Sciatic nerve (tissue), 2 donors: ENCODE data around the gene TMEM19. TPM values are rescaled to one million over a fixed set of nuclear protein-coding genes. Genes with fewer than 3 reads are reported as not detected.

Experiments
- ATAC-seq: fragments of 200-7000 bp; cut with Tn5 transposase; one replicate; pipeline ENCODE4 v1.9.1; 2020; ENCODE audit warnings: mild to moderate bottlenecking, moderate library complexity
- DNase-seq: peaks from one replicate; pipeline ENCODE4 v3.0.0-alpha.2; 2020; ENCODE audit warnings: low spot score
- intact Hi-C: fragments of 100-400 bp; cut with DNase I; formaldehyde crosslinking; loops from one replicate; pipeline ENCODE4 v1.14.2; 2022
- total RNA-seq: library from RNA; stranded (reverse); fragmentation: NEBNext Ultra II Directional; extraction: Animal tissue kit (Norgen Biotek cat#: 25700); gene quantifications from one replicate; pipeline ENCODE4 v1.2.1, GENCODE V29; 2021
- donor health status: DM: no; HTN: no; CAD: no.
- donor health status: DM: no; HTN: no; CAD: no.

The TMEM19 gene
- total RNA-seq, 1 donor from 2014 or later = 20.7 TPM

DNA sequence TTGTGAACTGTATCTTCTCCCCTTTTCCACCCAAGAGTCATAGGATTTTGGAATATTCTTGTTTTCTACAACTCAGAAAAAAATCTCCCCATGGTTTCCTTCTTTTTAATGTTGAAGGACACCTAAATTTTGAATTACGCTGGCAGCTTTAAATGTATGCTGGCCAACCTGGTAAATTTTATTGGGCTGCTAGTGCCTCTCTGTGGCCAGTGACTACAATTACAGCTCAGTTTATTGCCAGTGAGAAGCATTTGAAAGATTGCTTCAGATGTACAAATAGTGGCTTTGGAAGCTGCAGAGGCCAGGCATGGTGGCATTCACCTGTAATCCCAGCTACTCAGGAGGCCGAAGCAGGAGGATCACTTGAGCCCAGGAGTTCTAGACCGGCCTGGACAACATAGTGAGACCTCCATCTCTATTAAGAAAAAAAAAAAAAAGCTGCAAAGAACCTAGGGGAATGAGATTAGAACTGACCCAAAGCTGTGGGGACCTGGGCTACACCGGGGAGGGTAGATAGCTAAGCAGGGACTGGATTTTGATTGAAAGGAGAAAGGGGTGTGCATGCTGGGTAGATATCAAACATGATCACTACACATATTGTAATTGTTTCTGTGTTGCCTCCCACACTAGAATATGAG, 61.2 kb downstream of the TMEM19 start:
- peak; percentile 86 for ATAC-seq
- intact Hi-C loops = loop anchor here (10.0 kb wide), 1 partner anchor 322 kb away; no protein-coding TSS in a partner anchor
- DNase-seq = no peak

DNA sequence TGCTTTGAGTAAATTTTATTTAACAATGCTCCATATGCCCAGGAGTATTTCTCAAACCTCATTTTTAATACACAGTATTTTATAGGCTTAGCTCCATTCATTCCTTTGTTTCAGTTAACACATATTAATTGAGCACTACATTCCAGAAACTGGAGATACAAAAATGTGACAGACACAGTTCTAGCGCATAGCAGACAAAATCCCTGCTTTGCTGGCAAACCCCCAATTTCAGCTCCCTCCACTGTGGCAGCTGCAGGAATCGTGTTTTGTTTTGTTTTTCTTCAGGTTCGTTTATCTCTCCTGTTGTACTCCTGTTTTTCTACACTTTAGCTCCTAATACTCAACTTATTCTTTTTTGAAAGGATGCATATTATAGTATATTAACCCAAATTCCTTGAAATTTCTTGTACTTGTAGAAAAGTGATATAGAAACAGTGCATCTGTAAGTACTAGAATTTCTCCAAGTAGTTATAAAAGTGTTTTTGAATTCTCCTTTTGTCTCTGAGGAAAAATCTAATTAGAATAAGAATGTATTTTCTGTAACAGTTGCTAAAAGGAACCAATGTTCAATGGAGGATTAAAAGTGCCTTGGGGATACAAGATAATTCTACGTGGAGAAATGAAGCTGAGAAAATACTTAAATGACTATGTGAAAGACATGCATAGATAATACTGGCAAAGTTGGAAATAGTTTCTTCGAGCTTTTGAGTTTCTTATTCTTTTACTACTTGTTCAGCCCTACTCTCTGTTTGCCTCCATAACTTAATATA, 62.4 kb downstream of the TMEM19 start:
- intact Hi-C loops = loop anchor here (10.0 kb wide), 1 partner anchor 323 kb away; no protein-coding TSS in a partner anchor
- DNase-seq = no peak
- no peak for ATAC-seq

DNA sequence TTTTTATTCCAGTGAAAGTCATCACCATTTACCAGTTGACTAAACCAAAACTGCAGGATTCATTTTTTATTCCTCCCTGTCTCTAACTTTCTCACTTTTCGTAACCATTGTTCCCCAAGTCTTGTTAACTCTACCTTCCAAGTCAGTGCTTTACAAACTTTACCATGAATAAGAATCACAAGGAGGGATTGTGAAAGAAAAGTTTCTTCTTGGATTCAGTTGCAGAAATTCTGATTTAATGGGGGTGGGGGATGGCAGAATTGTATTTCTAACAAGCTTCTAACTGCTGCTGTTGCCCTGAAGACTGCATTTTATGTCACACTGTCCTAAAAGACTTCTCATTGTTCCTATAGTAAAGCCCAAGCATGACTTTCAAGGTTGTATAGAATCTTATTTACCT, 63.8 kb downstream of the TMEM19 start:
- DNase-seq = no peak
- no peak for ATAC-seq
- intact Hi-C loops = loop anchor here (10.0 kb wide), 1 partner anchor 325 kb away; no protein-coding TSS in a partner anchor

DNA sequence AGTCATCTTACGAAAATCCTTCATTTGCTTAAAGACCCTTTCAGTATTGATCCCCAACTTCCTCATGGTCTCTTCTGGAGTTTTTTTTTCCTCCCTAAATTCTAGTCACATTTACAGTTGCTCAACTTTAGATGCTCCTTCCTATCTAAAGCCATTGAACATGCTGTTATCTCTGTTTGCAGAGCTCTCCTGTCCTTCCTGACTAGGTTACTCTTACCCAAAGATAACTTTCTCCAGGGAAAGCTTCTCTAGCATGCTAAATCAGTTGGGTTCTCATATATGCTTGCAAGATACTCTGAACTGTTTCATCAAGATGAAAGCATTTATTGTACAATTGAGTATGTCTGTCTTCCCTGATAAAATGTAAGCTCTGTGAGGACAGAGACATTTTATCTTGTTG, 67.0 kb downstream of the TMEM19 start:
- intact Hi-C loops = no loop called here
- no peak for ATAC-seq
- DNase-seq = no peak

Other genes with a start within 250 kb of the TMEM19 start
- 2.3 TPM for gene LGR5, start 246.3 kb upstream of the TMEM19 start, total RNA-seq
- 85.4 TPM for gene ZFC3H1, start 22.2 kb upstream of the TMEM19 start, total RNA-seq
- 5.8 TPM for gene THAP2, start 21.8 kb upstream of the TMEM19 start, total RNA-seq
- 73.3 TPM for gene RAB21, start 68.8 kb downstream of the TMEM19 start, total RNA-seq
- gene TBC1D15, start 153.7 kb downstream of the TMEM19 start, total RNA-seq = 69.1 TPM